HCT116 (cell line): ENCODE data around the gene SHKBP1. TPM values are rescaled to one million over a fixed set of nuclear protein-coding genes. Genes with fewer than 3 reads are reported as not detected.

Experiments used
- ATAC-seq: fragments of 200-7000 bp; cut with Tn5 transposase; 2 replicates; pipeline ENCODE4 v1.9.1; 2020; ENCODE audit warnings: mild to moderate bottlenecking, moderate library complexity
- BruUV-seq: library from RNA; stranded (reverse); fragments of 400-500 nt; replicated peaks from 2 replicates; lab custom pipeline; 2021; lab: Mats Ljungman, UMichigan
- CTCF ChIA-PET: fragments of 300-600 bp; sonication (Branson Sonifier 250); formaldehyde crosslinking; loops from one replicate; lab custom pipeline; 2021; ENCODE audit warnings: antibody characterized with exemption; lab: Charles Lee
- POLR2A ChIA-PET: fragments of 300-600, 350-600 bp; sonication (Branson Sonifier 250); formaldehyde crosslinking; loops from one replicate; lab custom pipeline; 2021; ENCODE audit warnings: antibody characterized with exemption; lab: Charles Lee
- RAD21 ChIA-PET, 2 experiments: fragments of 300-600 bp; sonication (Branson Sonifier 250); formaldehyde crosslinking; loops; one replicate each; lab custom pipeline; 2023; ENCODE audit warnings: low total read pairs in 2 of 2; ENCODE audit not compliant: uncharacterized antibody in 2 of 2, unreplicated experiment in 2 of 2, low non-redundant PET in 1 of 2; lab: Charles Lee
- DNase-seq: peaks from one replicate; pipeline ENCODE4 v3.0.0-alpha.2; 2010; ENCODE audit warnings: low read depth, low spot score
- H2AFZ ChIP-seq: fragments of 200-600 bp; shearing (Covaris generic), sonication (generic); 2 replicates; pipeline ENCODE4 v1.6.1; 2017; ENCODE audit warnings: low read depth, mixed run types, mixed read lengths, antibody characterized with exemption, low read length; ENCODE audit not compliant: poor library complexity, severe bottlenecking
- H3K27ac ChIP-seq: 2 replicates; pipeline ENCODE4 v1.5.1; 2012; ENCODE audit warnings: low read depth, low read length
- H3K27me3 ChIP-seq: fragments of 200-600 bp; sonication (generic); 2 replicates; pipeline ENCODE4 v1.6.1; 2016; ENCODE audit warnings: mixed run types, low read length, mixed read lengths; ENCODE audit not compliant: insufficient read depth
- H3K36me3 ChIP-seq, 2 experiments: fragments of 200-500 bp in 1 of 2; fragments of 200-600 bp in 1 of 2; sonication (Bioruptor generic) in 1 of 2; sonication (generic) in 1 of 2; 2 replicates each; pipeline versions ENCODE4 v1.5.1 to v1.6.1; 2014 to 2016; ENCODE audit warnings: low read length in 2 of 2, inconsistent platforms in 1 of 2, mixed read lengths in 1 of 2, mixed run types in 1 of 2; ENCODE audit not compliant: insufficient read depth in 2 of 2, control insufficient read depth in 1 of 2
- H3K4me1 ChIP-seq, 2 experiments: fragments of 200-600 bp in 1 of 2; sonication (generic) in 1 of 2; 2 replicates each; pipeline versions ENCODE4 v1.5.1 to v1.6.1; 2012 to 2017; ENCODE audit warnings: low read length in 2 of 2, inconsistent platforms in 1 of 2, mild to moderate bottlenecking in 1 of 2, mixed read lengths in 1 of 2, mixed run types in 1 of 2, moderate library complexity in 1 of 2; ENCODE audit not compliant: insufficient read depth in 2 of 2, control insufficient read depth in 1 of 2
- H3K4me2 ChIP-seq: fragments of 200-600 bp; sonication (generic); 2 replicates; pipeline ENCODE4 v1.6.1; 2017; ENCODE audit warnings: mixed run types, low read length, mixed read lengths
- H3K4me3 ChIP-seq, 2 experiments: fragments of 200-600 bp in 1 of 2; sonication (generic) in 1 of 2; replicated peaks in 1 of 2; 2 replicates each; pipeline ENCODE4 v1.5.1; 2011 to 2016; ENCODE audit warnings: low read length in 2 of 2, control low read depth in 1 of 2, low read depth in 1 of 2, mild to moderate bottlenecking in 1 of 2, mixed read lengths in 1 of 2, mixed run types in 1 of 2
- H3K79me2 ChIP-seq: fragments of 200-600 bp; sonication (generic); 2 replicates; pipeline ENCODE4 v1.6.1; 2017; ENCODE audit warnings: mild to moderate bottlenecking, mixed run types, low read length, moderate library complexity, mixed read lengths; ENCODE audit not compliant: insufficient read depth
- H3K9ac ChIP-seq: fragments of 200-600 bp; sonication (generic); 2 replicates; pipeline ENCODE4 v1.6.1; 2016; ENCODE audit warnings: low read length, mixed read lengths
- H3K9me2 ChIP-seq: fragments of 200-600 bp; sonication (generic), shearing (Covaris generic); 2 replicates; pipeline ENCODE4 v1.6.1; 2017; ENCODE audit warnings: mixed run types, mild to moderate bottlenecking, moderate library complexity; ENCODE audit not compliant: insufficient read depth
- H3K9me3 ChIP-seq, 2 experiments: fragments of 200-500 bp in 1 of 2; fragments of 200-600 bp in 1 of 2; sonication (Bioruptor generic) in 1 of 2; sonication (generic) in 1 of 2; 2 replicates each; pipeline ENCODE4 v1.6.1; 2014 to 2017; ENCODE audit warnings: low read length in 2 of 2, mixed read lengths in 2 of 2, inconsistent platforms in 1 of 2, low read depth in 1 of 2, mild to moderate bottlenecking in 1 of 2, mixed run types in 1 of 2, moderate library complexity in 1 of 2; ENCODE audit not compliant: control insufficient read depth in 1 of 2, insufficient read depth in 1 of 2
- H4K20me1 ChIP-seq: fragments of 200-600 bp; sonication (generic), shearing (Covaris generic); 2 replicates; pipeline ENCODE4 v1.6.1; 2017; ENCODE audit warnings: mixed run types, mild to moderate bottlenecking, moderate library complexity; ENCODE audit not compliant: insufficient read depth
- ATF3 ChIP-seq: IDR thresholded peaks from 2 replicates; pipeline ENCODE4 v1.6.1; 2012
- CTCF ChIP-seq, 3 experiments: fragments of 200-600 bp in 1 of 3; sonication (generic) in 1 of 3; IDR thresholded peaks in 2 of 3; conservative IDR thresholded peaks in 1 of 3; 2 replicates each; pipeline ENCODE4 v1.5.1; 2012 to 2017; ENCODE audit warnings: low read depth in 2 of 3, low read length in 2 of 3, antibody characterized with exemption in 1 of 3, borderline replicate concordance in 1 of 3, control low read depth in 1 of 3, mild to moderate bottlenecking in 1 of 3, mixed read lengths in 1 of 3, mixed run types in 1 of 3, moderate library complexity in 1 of 3; ENCODE audit not compliant: insufficient read depth in 1 of 3
- ELF1 ChIP-seq: IDR thresholded peaks from 2 replicates; pipeline ENCODE4 v1.6.1; 2012; ENCODE audit warnings: low read depth, borderline replicate concordance
- EZH2 ChIP-seq: fragments of 200-600 bp; sonication (generic); IDR thresholded peaks from 2 replicates; pipeline ENCODE4 v1.6.1; 2017; ENCODE audit warnings: antibody characterized with exemption, mixed run types
- POLR2A ChIP-seq: IDR thresholded peaks from 2 replicates; pipeline ENCODE4 v1.7.0; 2011; ENCODE audit warnings: borderline replicate concordance; ENCODE audit not compliant: insufficient read depth, insufficient read length; ENCODE audit errors: extremely low read depth
- RAD21 ChIP-seq: IDR thresholded peaks from 2 replicates; pipeline ENCODE4 v1.6.1; 2012; ENCODE audit warnings: low read depth, mild to moderate bottlenecking
- SRF ChIP-seq: IDR thresholded peaks from 2 replicates; pipeline ENCODE4 v1.6.1; 2012; ENCODE audit warnings: low read depth
- ZBTB33 ChIP-seq: IDR thresholded peaks from 2 replicates; pipeline ENCODE4 v1.6.1; 2011; ENCODE audit warnings: mild to moderate bottlenecking, low read length, moderate library complexity; ENCODE audit not compliant: insufficient replicate concordance; ENCODE audit errors: extremely low read depth
- ZNF274 ChIP-seq: fragments of 200-500 bp; sonication (Bioruptor generic); IDR thresholded peaks from 2 replicates; pipeline ENCODE4 v1.6.1; 2014; ENCODE audit warnings: mild to moderate bottlenecking, low read depth, low read length, inconsistent platforms
- intact Hi-C: fragments of 100-400 bp; cut with micrococcal nuclease; formaldehyde crosslinking; loops from 2 replicates; pipeline ENCODE4 v1.10.0; 2022
- total RNA-seq: library from RNA; stranded (reverse); gene quantifications from one replicate; pipeline ENCODE4 v1.2.1, GENCODE V29; 2021; ENCODE audit not compliant: unreplicated experiment

SHKBP1 gene
- total RNA-seq, 1 experiment from 2014 or later: 97.4 TPM

- no peaks in the 10 kb centered on the region for H3K27me3 ChIP-seq
- peak overlapping the region; percentile 96 for H3K27ac ChIP-seq
- H4K20me1 ChIP-seq: no peaks in the 10 kb centered on the region
- TF ChIP-seq ATF3 (no peak), ZBTB33 (no peak), ELF1 (no peak), SRF (no peak), EZH2 (no peak), POLR2A (no peak), RAD21 (no peak), CTCF (IDR thresholded peaks at IDR 0.05 in 2 of 3, conservative IDR thresholded peaks at IDR 0.05 in 1 of 3; ENCODE audit: borderline replicate concordance in 1 of 3, insufficient read depth in 1 of 3, low read depth in 2 of 3, low read length in 2 of 3) (no peak), ZNF274 (no peak)
- ATAC-seq (peak; percentile 0), DNase-seq (no peak)
- no peaks in the 10 kb centered on the region for H3K9me3 ChIP-seq
- intact Hi-C loops: loop anchor here (5.0 to 10.0 kb wide), 2 partner anchors 182 to 460 kb away; no protein-coding TSS in a partner anchor
- H3K79me2 ChIP-seq: peaks cover 9% of the 10 kb centered on the region; the same call in 1 of the 2 replicates
- CTCF ChIA-PET: interaction anchor here (1.0 to 4.4 kb wide), 10 partner anchors 9 to 300 kb away, joined by 3 to 39 read pairs (median 23); partner anchors contain the start of gene BLVRB
- RAD21 ChIA-PET: interaction anchor here (0.9 to 1.7 kb wide), 3 partner anchors 20 to 64 kb away, joined by 3 read pairs; no protein-coding TSS in a partner anchor
- H3K9me2 ChIP-seq: no peaks in the 10 kb centered on the region
- H3K4me1 ChIP-seq: peaks cover 37 to 88% of the 10 kb centered on the region in 2 experiments
- no TSS peak for BruUV-seq
- H2AFZ ChIP-seq: no peak overlapping the region
- peak overlapping the region; percentile 48 to 61 for H3K4me3 ChIP-seq
- peak overlapping the region; percentile 93 for H3K4me2 ChIP-seq
- peak overlapping the region; percentile 73 for H3K9ac ChIP-seq
- POLR2A ChIA-PET: interaction anchor here (1.4 to 4.9 kb wide), 4 partner anchors 10 to 179 kb away, joined by 3 to 55 read pairs (median 6); partner anchors contain the start of gene SERTAD1
- no peaks in the 10 kb centered on the region for H3K36me3 ChIP-seq
These were observed 28.1 kb downstream of the SHKBP1 start for GRCh38 chr19:40604647-40605215.
